Measurements from ENCODE around the gene EPB41. TPM values are rescaled to one million over a fixed set of nuclear protein-coding genes. Genes with fewer than 3 reads are reported as not detected.

Gene EPB41
- total and polyA plus RNA-seq, 2 of the 8 experiments (the other 6 are each of a cell fraction or from before 2014, with no cell fraction given) = 36.7 to 109 TPM

- TF ChIP-seq CHD7 (IDR thresholded peaks at IDR 0.05; ENCODE audit: insufficient replicate concordance, low read length) = no peak
- no peak for TF ChIP-seq YY1 (IDR thresholded peaks at IDR 0.05; ENCODE audit: low read depth, low read length)
- TF ChIP-seq SUZ12 (IDR thresholded peaks at IDR 0.05; ENCODE audit: low read length) = no peak
- no peak for TF ChIP-seq EP300 (IDR thresholded peaks at IDR 0.05; ENCODE audit: borderline replicate concordance in 1 of 2, low read depth in 2 of 2, low read length in 2 of 2)
- TF ChIP-seq KDM5A (IDR thresholded peaks at IDR 0.05; ENCODE audit: low read length) = no peak
- no peak for TF ChIP-seq SAP30 (IDR thresholded peaks at IDR 0.05; ENCODE audit: insufficient read depth, insufficient replicate concordance, low read length)
- no peak for TF ChIP-seq SIN3A (conservative IDR thresholded peaks at IDR 0.05 in 1 of 2, IDR thresholded peaks at IDR 0.05 in 1 of 2; ENCODE audit: low read depth in 1 of 2, low read length in 2 of 2)
- no peak for TF ChIP-seq SP1 (IDR thresholded peaks at IDR 0.05; ENCODE audit: low read depth, low read length)
- no peak for TF ChIP-seq KDM4A (IDR thresholded peaks at IDR 0.05; ENCODE audit: low read depth, low read length, severe bottlenecking)
- TF ChIP-seq SIX5 (IDR thresholded peaks at IDR 0.05; ENCODE audit: low read depth, low read length) = no peak
Measured at GRCh38 chr1:28897789-28898188, 16.6 kb upstream of the EPB41 start (continued).
